H9 (cell line): ENCODE results near the gene TENM4. TPM values are rescaled to one million over a fixed set of nuclear protein-coding genes. Genes with fewer than 3 reads are reported as not detected.

Source experiments
- DNase-seq: peaks from one replicate; pipeline ENCODE4 v3.0.0-alpha.2; 2017
- H2AFZ ChIP-seq: one replicate; pipeline ENCODE4 v1.6.1; 2013; ENCODE audit warnings: mild to moderate bottlenecking, low read length, control low read depth, moderate library complexity
- H2AK5ac ChIP-seq: 2 replicates; pipeline ENCODE4 v1.6.1; 2013; ENCODE audit warnings: low read length, control low read depth, mixed read lengths; ENCODE audit not compliant: insufficient read length
- H2BK120ac ChIP-seq: one replicate; pipeline ENCODE4 v1.6.1; 2013; ENCODE audit warnings: low read depth, mild to moderate bottlenecking, low read length, control low read depth, inconsistent platforms; ENCODE audit not compliant: poor library complexity, severe bottlenecking
- H2BK12ac ChIP-seq: 2 replicates; pipeline ENCODE4 v1.6.1; 2013; ENCODE audit warnings: low read length, control low read depth, mixed read lengths, low read depth; ENCODE audit not compliant: insufficient read length
- H2BK15ac ChIP-seq: 2 replicates; pipeline ENCODE4 v1.6.1; 2013; ENCODE audit warnings: low read depth, low read length, control low read depth
- H2BK20ac ChIP-seq: one replicate; pipeline ENCODE4 v1.6.1; 2013; ENCODE audit warnings: low read depth, mild to moderate bottlenecking, low read length, control low read depth, inconsistent platforms; ENCODE audit not compliant: poor library complexity, severe bottlenecking
- H2BK5ac ChIP-seq: 2 replicates; pipeline ENCODE4 v1.6.1; 2013; ENCODE audit warnings: low read length, control low read depth, mixed read lengths; ENCODE audit not compliant: insufficient read length
- H3K14ac ChIP-seq: 2 replicates; pipeline ENCODE4 v1.6.1; 2013; ENCODE audit warnings: low read length, control low read depth; ENCODE audit not compliant: insufficient read depth
- H3K18ac ChIP-seq: 2 replicates; pipeline ENCODE4 v1.6.1; 2013; ENCODE audit warnings: low read depth, mild to moderate bottlenecking, mixed read lengths, low read length, control low read depth; ENCODE audit not compliant: insufficient read length
- H3K23ac ChIP-seq: 2 replicates; pipeline ENCODE4 v1.6.1; 2013; ENCODE audit warnings: low read length, control low read depth, mixed read lengths, low read depth; ENCODE audit not compliant: insufficient read length
- H3K23me2 ChIP-seq: 2 replicates; pipeline ENCODE4 v1.6.1; 2013; ENCODE audit warnings: low read depth, mild to moderate bottlenecking, mixed read lengths, low read length, control low read depth; ENCODE audit not compliant: insufficient read length, poor library complexity, severe bottlenecking
- H3K27ac ChIP-seq: 2 replicates; pipeline ENCODE4 v1.5.1; 2013; ENCODE audit warnings: low read length, control low read depth, mixed read lengths, low read depth; ENCODE audit not compliant: insufficient read length
- H3K27me3 ChIP-seq: 2 replicates; pipeline ENCODE4 v1.6.1; 2013; ENCODE audit warnings: low read length, control low read depth, inconsistent platforms; ENCODE audit not compliant: insufficient read depth
- H3K4ac ChIP-seq: 2 replicates; pipeline ENCODE4 v1.6.1; 2013; ENCODE audit warnings: low read depth, mild to moderate bottlenecking, control low read depth, inconsistent platforms, low read length, moderate library complexity
- H3K4me1 ChIP-seq: 2 replicates; pipeline ENCODE4 v1.6.1; 2013; ENCODE audit warnings: low read length, control low read depth, inconsistent platforms; ENCODE audit not compliant: insufficient read depth
- H3K4me2 ChIP-seq: 2 replicates; pipeline ENCODE4 v1.6.1; 2013; ENCODE audit warnings: low read length, control low read depth, mixed read lengths; ENCODE audit not compliant: insufficient read length, insufficient read depth
- H3K56ac ChIP-seq: 2 replicates; pipeline ENCODE4 v1.6.1; 2013; ENCODE audit warnings: low read depth, mild to moderate bottlenecking, mixed read lengths, low read length, control low read depth; ENCODE audit not compliant: insufficient read length
- H3K79me1 ChIP-seq: 2 replicates; pipeline ENCODE4 v1.6.1; 2013; ENCODE audit warnings: low read depth, mild to moderate bottlenecking, moderate library complexity, low read length, control low read depth, inconsistent platforms; ENCODE audit not compliant: insufficient read depth, poor library complexity, severe bottlenecking
- H3K79me2 ChIP-seq: 2 replicates; pipeline ENCODE4 v1.6.1; 2013; ENCODE audit warnings: low read length, control low read depth, inconsistent platforms; ENCODE audit not compliant: insufficient read depth
- H3K9ac ChIP-seq: 2 replicates; pipeline ENCODE4 v1.6.1; 2013; ENCODE audit warnings: low read length, control low read depth, mixed read lengths; ENCODE audit not compliant: insufficient read length; ENCODE audit errors: extremely low read depth
- H3K9me3 ChIP-seq: one replicate; pipeline ENCODE4 v1.6.1; 2013; ENCODE audit warnings: low read depth, low read length, inconsistent platforms; ENCODE audit not compliant: control insufficient read depth
- H3T11ph ChIP-seq: one replicate; pipeline ENCODE4 v1.6.1; 2013; ENCODE audit warnings: mild to moderate bottlenecking, low read length, control low read depth, inconsistent platforms
- H4K20me1 ChIP-seq: one replicate; pipeline ENCODE4 v1.6.1; 2013; ENCODE audit not compliant: control insufficient read depth, insufficient read length, insufficient read depth
- H4K5ac ChIP-seq: 2 replicates; pipeline ENCODE4 v1.6.1; 2013; ENCODE audit warnings: low read depth, mild to moderate bottlenecking, mixed read lengths, low read length, control low read depth; ENCODE audit not compliant: insufficient read length
- H4K8ac ChIP-seq: replicated peaks from 2 replicates; pipeline ENCODE4 v1.6.1; 2013; ENCODE audit warnings: low read length, control low read depth, mixed read lengths, low read depth; ENCODE audit not compliant: insufficient read length
- H4K91ac ChIP-seq: 2 replicates; pipeline ENCODE4 v1.6.1; 2013; ENCODE audit warnings: low read depth, mild to moderate bottlenecking, moderate library complexity, mixed read lengths, low read length, control low read depth; ENCODE audit not compliant: insufficient read length
- H3K27ac Mint-ChIP-seq, 3 experiments: 2 replicates in 2 of 3; 3 replicates in 1 of 3; pipeline ENCODE4 v1.8.0; 2020 to 2021; ENCODE audit warnings: mixed read lengths in 3 of 3, mild to moderate bottlenecking in 1 of 3, moderate library complexity in 1 of 3
- H3K27me3 Mint-ChIP-seq: 2 replicates; pipeline ENCODE4 v1.8.0; 2021; ENCODE audit warnings: low read depth, mild to moderate bottlenecking, moderate library complexity, mixed read lengths
- H3K36me3 Mint-ChIP-seq, 3 experiments: 2 replicates in 2 of 3; 3 replicates in 1 of 3; pipeline ENCODE4 v1.8.0; 2020 to 2021; ENCODE audit warnings: low read depth in 3 of 3, mixed read lengths in 3 of 3; ENCODE audit not compliant: insufficient read depth in 1 of 3
- H3K4me1 Mint-ChIP-seq, 2 experiments: 2 replicates each; pipeline ENCODE4 v1.8.0; 2020; ENCODE audit warnings: mixed read lengths in 2 of 2
- H3K4me3 Mint-ChIP-seq, 2 experiments: 2 replicates in 1 of 2; 3 replicates in 1 of 2; pipeline ENCODE4 v1.8.0; 2020 to 2021; ENCODE audit warnings: mild to moderate bottlenecking in 2 of 2, mixed read lengths in 2 of 2, moderate library complexity in 1 of 2
- H3K9me3 Mint-ChIP-seq, 2 experiments: 2 replicates in 1 of 2; 3 replicates in 1 of 2; pipeline ENCODE4 v1.8.0; 2020; ENCODE audit warnings: mild to moderate bottlenecking in 2 of 2, mixed read lengths in 2 of 2, moderate library complexity in 1 of 2
- WGBS: extraction: QIAGEN DNeasy Blood & Tissue Kit; methylation state at CpG from one replicate; pipeline ENCODE4 v1.1.7; 2013; ENCODE audit warnings: missing lambda C conversion rate, low lambda C conversion rate, mixed read lengths; ENCODE audit not compliant: insufficient read length; ENCODE audit errors: extremely low coverage; 5-methylcytosine and 5-hydroxymethylcytosine counted together
- total RNA-seq: library from RNA; stranded (reverse); gene quantifications from 2 replicates; pipeline ENCODE4 v1.2.1, GENCODE V29; 2021
- TF ChIP-seq, protein P1 (sequence below): fragments of 200-600 bp; sonication (generic); conservative IDR thresholded peaks from 3 replicates; pipeline ENCODE4 v1.8.0; 2021; ENCODE audit warnings: antibody characterized with exemption, mild to moderate bottlenecking

TENM4 gene
- total RNA-seq, 1 experiment from 2014 or later: 4.6 TPM

DNA sequence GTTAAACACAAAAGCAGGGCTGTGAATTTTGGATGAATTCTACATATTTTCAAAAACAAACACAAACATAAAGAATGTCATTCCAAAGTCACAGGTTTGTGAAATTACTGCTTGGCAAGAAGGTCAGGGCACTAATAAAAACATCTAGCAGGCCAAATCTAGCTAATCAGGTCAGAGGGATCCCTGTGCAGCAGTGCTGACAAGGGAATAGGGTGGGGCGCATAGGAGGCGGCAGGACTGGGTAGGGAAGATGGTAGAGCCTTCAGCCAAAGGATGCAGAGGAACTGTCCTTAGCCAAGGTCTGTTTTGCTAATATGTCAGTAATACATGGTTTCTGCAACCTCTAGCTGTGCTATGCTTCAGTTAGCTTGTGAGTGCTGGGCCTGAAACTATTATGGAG lies 396.6 kb downstream of the TENM4 start:
- Mint-ChIP-seq H3K4me3 (no peak overlapping the region), H3K9me3 (0 out of 5 replicates have a peak, but pooled peaks cover 0 to 3% of the 10 kb centered on the region in 2 experiments), H3K27me3 (no peaks in the 10 kb centered on the region; the same call in 1 of the 2 replicates), H3K36me3 (peaks cover 0 to 8% (median 0%) of the 10 kb centered on the region in 3 experiments; a peak in 1 of 7 replicates), H3K27ac (no peak overlapping the region), H3K4me1 (peaks cover 6 to 13% of the 10 kb centered on the region in 2 experiments)
- H3K23me2 ChIP-seq: no peaks in the 10 kb centered on the region
- H3K79me1 ChIP-seq: no peaks in the 10 kb centered on the region
- no peak overlapping the region for H3K4me2 ChIP-seq
- H3K79me2 ChIP-seq: no peaks in the 10 kb centered on the region
- H3K18ac ChIP-seq: no peak overlapping the region
- TF ChIP-seq, protein P1, sequence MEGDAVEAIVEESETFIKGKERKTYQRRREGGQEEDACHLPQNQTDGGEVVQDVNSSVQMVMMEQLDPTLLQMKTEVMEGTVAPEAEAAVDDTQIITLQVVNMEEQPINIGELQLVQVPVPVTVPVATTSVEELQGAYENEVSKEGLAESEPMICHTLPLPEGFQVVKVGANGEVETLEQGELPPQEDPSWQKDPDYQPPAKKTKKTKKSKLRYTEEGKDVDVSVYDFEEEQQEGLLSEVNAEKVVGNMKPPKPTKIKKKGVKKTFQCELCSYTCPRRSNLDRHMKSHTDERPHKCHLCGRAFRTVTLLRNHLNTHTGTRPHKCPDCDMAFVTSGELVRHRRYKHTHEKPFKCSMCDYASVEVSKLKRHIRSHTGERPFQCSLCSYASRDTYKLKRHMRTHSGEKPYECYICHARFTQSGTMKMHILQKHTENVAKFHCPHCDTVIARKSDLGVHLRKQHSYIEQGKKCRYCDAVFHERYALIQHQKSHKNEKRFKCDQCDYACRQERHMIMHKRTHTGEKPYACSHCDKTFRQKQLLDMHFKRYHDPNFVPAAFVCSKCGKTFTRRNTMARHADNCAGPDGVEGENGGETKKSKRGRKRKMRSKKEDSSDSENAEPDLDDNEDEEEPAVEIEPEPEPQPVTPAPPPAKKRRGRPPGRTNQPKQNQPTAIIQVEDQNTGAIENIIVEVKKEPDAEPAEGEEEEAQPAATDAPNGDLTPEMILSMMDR: no peak
- no CpG with 5 or more reads among the region's 2 CpGs for WGBS
- no peak overlapping the region for H3K27ac ChIP-seq
- no peak overlapping the region for H4K8ac ChIP-seq
- no peak overlapping the region for H3K23ac ChIP-seq
- H2BK5ac ChIP-seq: no peak overlapping the region
- no peaks in the 10 kb centered on the region for H4K20me1 ChIP-seq
- no peak overlapping the region for H3K4ac ChIP-seq
- H2BK20ac ChIP-seq: no peak overlapping the region
- H3T11ph ChIP-seq: no peak overlapping the region
- H3K56ac ChIP-seq: no peak overlapping the region
- H3K14ac ChIP-seq: no peak overlapping the region
- no peak overlapping the region for H4K5ac ChIP-seq
- no peak overlapping the region for H2BK120ac ChIP-seq
- H3K9ac ChIP-seq: no peak overlapping the region
- H4K91ac ChIP-seq: no peak overlapping the region
- H3K4me1 ChIP-seq: no peaks in the 10 kb centered on the region
- H2BK12ac ChIP-seq: no peak overlapping the region
- no peak overlapping the region for H2BK15ac ChIP-seq
- DNase-seq: no peak
- no peaks in the 10 kb centered on the region for H3K9me3 ChIP-seq
- no peak overlapping the region for H2AK5ac ChIP-seq
- no peak overlapping the region for H2AFZ ChIP-seq
- H3K27me3 ChIP-seq: no peaks in the 10 kb centered on the region
